ENCODE measurements around the gene GUK1.

The GUK1 gene, protein sequence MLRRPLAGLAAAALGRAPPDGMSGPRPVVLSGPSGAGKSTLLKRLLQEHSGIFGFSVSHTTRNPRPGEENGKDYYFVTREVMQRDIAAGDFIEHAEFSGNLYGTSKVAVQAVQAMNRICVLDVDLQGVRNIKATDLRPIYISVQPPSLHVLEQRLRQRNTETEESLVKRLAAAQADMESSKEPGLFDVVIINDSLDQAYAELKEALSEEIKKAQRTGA

DNA sequence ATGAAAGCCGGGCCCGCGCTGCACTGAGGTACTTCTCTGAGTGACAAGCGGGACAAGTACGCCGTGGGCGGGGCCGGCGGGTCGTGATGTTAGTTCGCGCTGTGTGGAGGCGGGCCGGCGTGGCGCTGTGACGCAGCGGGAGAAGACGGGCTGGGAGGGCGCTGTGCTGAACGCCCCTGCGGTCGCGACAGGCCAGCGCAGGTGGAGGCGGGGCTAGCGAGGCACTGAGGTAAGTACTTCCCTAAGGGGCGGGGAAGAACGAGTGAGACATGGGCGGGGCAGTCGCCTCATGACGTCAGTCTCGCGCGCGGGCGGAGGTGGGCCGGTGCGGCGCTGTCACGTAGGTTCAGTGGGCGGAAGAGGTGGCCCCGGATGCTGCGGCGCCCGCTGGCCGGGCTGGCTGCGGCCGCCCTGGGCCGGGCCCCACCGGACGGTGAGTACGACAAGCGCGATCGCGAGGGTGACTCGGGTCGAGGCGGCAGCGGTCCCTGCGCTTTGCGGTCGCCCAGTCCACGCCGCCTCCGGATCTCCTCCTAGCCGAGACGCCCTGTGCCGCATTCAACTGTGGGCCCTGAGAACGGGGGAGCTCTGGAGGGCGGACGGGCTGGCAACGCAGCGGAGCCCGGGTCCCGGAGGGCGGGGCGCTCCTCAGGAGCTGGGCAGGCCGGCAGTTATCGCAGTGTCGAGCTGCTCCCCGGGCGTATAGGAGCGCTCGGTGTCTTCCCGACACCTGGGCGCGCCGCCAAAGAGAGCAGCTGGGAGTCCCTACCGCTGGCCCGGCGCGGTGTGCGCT lies at the start of gene GUK1:
Gene GUK1, plus strand, starts transcription at position 349 of the 793 bp plus-strand sequence. Its CDS starts 24 bp downstream, at position 373.
- DNase-seq (ENCODE audit: low spot score) = peak; percentile 97

DNA sequence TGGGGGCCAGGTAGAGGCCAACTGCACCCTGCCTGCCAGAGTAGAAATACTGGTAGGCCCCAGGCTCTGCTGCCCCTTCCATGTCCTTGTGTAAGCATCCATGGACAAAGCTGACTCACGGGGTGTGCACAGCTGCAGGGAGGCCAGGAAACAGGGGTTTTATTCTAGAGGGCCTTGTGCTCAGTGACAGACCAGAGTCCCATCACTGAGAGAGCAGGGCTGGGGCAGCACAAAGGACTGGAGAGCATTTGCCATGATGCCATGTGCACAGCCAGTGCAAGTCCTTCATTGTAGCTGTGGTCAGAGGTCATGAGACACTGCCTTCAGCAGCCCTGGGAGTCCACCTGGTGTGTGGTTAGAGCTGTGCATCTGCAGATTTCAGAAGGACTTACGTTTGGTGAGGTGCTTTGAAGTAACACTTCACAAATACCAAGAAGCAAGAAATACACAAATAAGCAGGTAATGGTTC lies 49.4 kb upstream of the GUK1 start:
- DNase-seq (ENCODE audit: low spot score) = no peak

DNA sequence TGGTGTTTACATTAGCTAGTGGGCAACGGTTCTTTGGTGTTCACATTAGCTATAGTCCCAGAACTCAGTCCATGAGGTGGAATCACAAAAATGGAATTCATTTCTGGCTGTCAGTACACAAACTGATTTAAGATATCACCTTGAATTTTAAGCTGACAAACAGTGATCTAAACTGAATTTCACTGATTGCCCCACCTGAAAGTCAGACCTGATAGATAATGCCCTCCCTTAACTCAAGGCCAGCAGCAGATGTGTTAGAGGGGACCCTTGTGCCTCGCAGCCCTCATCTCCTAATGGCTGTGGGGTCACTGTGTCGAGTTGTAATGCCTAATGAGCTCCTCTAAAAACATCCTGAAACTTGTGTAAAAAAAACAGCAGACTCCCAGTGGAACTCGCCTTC lies 49.0 kb upstream of the GUK1 start:
- no peak for DNase-seq (ENCODE audit: low spot score)

DNA sequence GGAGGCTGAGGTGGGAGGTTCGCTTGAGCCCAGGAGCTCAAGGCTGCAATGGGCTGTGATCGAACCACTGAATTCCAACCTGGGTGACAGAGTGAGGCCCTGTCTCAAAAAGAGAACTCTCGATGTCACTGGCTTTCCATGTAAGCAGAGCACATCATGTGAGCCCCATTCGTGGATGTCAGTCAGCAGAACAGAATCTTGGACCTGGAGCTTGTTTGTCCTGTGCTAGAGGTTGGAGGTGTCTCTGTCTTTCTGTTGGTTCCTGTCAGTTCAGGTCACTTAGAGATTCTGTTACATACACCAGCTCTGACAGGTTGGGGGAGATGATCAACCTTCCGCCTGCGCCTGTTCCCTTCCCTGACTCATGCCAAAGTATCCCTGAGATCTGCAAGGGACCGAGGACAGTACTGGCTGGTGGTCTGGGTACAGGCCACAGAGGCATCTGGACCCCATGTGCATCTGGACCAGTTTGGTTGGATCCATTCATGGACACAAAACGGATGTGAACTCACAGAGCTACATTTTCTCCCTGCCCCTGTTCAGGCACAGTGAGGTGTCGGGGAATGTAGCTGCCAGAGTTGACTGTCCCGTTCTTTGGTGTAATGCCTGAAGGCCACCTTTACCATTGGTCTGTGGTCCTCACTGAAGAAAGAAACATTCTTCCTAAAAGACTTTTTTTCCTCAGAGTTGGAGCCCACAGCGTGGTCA lies 47.6 kb upstream of the GUK1 start:
- DNase-seq (ENCODE audit: low spot score) = no peak

DNA sequence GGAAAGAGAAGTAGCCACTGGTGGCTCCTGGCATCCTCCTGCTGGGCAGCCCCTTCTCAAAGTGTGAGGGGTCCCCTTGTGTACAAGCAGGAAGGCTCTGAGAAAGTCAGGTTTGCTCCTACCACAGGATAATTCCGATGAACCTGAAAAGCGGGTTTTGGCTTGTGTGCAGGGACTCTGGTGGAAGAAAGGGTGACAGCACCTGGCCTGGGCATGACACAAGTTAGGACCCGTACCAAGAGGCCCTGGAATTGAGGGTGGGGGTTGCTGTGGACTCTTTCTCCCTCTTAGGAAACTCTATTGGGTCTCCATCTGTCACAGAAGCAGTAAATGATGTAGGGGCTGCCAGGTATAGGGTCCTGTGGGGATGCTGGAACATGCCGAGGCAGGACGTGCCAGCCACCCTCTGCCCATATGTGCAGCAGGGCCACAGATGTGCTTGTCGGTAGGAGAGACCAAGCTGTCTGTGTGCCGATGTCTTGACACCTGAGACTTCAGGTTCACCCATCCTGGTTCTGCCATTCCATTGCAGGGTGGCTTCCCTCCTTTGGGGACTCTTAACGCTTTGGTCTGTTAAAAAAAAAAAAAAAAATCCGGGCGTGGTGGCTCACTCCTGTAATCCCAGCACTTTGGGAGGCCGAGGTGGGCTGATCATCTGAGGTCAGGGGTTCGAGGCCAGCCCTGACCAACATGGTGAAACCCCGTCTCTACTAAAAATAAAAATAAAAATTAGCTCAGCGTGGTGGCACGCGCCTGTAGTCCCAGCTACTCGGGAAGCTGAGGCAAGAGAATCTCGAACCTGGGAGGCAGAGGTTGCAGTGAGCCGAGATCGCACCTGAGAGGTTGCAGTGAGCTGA lies 46.8 kb upstream of the GUK1 start:
- no peak for DNase-seq (ENCODE audit: low spot score)

DNA sequence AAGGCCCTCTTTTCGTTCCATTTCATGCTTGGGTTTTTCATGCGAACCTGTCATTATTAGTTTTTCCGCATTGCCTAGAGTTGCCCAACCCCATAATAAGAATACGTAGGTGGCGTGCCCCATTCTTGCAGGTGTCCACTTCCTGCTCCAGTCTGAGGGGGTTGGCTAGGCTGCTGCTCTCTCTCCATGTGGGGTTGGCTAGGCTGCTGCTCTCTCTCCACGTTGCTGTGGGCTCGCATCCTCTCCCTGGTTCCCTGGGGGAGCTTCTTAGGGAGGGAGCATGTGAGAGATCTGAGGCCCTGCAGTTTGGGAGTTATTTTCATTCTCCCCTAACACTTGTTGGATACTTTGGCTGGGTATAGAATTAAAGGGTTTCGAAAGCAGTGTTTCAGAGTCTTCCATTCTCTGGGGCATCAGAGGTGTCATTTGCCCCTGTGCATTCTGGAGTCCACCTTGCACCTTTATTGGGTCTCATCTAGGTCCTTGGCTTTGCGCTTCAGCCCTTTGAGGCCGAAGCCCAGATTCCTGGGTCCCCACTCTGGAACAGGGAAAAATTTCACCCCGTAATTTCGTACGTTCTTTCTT lies 45.6 kb upstream of the GUK1 start:
- no peak for DNase-seq (ENCODE audit: low spot score)

DNA sequence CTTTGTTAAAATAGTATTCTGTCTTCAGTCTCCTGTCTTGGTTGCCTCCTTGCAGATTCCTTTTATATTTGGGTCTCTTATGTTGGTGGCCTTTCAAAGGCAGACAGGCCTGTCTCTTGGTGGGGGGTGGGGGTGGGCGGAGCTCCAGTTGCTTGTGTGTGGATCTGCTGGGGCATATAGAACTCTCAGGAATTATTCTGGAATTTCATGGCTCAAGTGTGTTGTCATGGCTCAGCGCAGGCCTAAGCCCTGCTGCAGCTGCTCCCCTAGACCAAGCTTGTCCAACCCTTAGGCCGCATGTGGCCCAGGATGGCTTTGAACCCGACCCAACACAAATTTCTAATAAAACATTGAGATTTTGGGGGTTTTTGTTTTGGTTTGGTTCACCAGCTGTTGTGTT lies 44.9 kb upstream of the GUK1 start:
- no peak for DNase-seq (ENCODE audit: low spot score)

DNA sequence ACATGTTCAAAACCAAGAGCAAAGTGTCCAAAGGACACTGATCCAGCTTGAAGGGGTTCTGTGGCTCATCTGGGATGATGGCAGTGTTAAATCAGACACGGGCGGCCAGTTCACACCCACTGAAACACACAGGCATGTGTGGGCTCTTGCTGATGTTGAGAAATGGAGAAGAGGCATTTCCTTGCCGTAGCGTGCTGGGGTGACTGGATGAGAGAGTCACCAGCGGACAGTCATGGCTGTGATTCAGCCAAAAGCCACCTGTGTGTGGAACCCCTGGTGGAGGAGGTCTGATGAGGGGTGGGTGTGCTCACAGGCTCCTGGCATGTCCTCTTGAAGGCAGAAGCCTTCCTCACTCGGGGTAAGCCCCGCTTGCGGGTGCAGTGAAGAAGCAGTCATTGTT lies 44.1 kb upstream of the GUK1 start:
- peak; percentile 5 for DNase-seq (ENCODE audit: low spot score)

DNA sequence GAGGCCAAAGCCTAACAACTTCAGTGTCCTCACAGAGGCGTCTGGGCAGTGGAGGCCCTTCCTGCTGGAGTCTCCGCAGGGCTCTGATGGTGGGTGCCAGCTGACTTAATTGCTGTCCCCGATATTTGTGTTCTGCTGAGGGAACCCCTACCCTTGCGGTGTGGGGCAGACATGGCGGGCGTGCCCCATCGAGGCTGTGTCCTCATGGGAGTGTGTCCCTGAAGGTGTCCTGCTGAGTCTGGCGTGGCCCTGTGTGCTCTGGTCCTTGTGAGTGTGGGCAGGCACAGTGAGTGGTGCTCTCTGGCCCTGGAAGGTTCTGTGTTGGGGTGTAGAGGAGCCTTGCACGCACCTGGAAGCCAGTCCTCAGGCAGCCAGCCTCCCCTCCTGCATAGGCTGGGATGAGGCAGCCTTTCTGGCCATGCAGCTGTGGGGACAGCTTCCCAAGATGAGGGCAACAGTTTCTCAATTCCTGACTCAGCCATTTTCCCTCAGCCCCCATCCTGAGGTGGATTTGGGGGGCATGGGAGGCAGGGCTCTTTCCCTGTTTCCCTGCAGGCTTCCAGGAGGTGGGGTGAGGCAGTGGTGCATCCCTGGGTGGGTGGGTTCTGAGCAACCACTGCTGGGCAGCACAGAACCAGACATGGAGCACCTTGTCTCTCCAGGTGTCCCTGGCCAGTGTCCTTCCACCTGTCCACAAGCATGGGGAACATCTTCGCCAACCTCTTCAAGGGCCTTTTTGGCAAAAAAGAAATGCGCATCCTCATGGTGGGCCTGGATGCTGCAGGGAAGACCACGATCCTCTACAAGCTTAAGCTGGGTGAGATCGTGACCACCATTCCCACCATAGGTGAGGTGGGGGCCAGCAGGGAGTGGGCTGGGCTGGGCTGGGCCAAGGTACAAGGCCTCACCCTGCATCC lies 43.4 kb upstream of the GUK1 start:
- DNase-seq (ENCODE audit: low spot score) = peak; percentile 15

DNA sequence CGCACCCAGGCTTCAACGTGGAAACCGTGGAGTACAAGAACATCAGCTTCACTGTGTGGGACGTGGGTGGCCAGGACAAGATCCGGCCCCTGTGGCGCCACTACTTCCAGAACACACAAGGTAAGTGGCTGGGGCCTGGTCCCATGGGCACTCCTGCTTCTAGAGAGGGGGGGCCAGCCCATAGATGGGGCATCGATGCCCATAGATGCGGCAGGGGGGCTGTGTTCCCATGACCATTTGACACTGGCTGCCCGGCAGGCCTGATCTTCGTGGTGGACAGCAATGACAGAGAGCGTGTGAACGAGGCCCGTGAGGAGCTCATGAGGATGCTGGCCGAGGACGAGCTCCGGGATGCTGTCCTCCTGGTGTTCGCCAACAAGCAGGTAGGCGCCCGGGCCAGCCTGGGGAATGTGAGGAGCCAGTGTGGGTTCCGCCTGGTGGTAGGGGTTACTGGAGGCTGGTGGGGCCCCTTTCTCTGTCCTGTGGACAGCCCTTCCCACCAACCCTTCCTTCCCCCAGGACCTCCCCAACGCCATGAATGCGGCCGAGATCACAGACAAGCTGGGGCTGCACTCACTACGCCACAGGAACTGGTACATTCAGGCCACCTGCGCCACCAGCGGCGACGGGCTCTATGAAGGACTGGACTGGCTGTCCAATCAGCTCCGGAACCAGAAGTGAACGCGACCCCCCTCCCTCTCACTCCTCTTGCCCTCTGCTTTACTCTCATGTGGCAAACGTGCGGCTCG lies 42.6 kb upstream of the GUK1 start:
- DNase-seq (ENCODE audit: low spot score) = peak; percentile 6

DNA sequence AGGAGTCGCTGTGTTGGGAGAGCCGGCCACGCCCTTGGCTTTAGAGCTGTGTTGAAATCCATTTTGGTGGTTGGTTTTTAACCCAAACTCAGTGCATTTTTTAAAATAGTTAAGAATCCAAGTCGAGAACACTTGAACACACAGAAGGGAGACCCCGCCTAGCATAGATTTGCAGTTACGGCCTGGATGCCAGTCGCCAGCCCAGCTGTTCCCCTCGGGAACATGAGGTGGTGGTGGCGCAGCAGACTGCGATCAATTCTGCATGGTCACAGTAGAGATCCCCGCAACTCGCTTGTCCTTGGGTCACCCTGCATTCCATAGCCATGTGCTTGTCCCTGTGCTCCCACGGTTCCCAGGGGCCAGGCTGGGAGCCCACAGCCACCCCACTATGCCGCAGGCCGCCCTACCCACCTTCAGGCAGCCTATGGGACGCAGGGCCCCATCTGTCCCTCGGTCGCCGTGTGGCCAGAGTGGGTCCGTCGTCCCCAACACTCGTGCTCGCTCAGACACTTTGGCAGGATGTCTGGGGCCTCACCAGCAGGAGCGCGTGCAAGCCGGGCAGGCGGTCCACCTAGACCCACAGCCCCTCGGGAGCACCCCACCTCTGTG lies 41.7 kb upstream of the GUK1 start:
- peak; percentile 6 for DNase-seq (ENCODE audit: low spot score)

DNA sequence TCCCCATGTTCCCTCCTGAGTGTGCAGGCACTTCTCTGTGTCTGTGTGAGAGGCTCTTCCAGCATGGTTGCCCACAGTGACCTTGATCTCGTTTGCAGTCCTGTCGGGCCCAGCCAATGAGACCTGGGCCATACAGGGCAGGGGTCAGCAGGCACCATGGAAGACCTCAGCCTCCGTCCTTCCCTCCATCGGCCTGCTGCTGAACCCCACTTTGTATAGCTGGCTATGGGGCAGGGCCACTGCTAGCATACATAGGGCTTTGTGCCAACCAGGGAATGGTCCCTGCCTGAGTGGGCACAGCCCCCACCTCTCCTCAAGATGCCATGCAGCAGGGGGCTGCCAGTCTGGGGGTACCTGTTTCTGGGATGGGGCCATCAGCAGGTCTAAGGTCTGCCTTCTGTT lies 40.7 kb upstream of the GUK1 start:
- peak; percentile 18 for DNase-seq (ENCODE audit: low spot score)

DNA sequence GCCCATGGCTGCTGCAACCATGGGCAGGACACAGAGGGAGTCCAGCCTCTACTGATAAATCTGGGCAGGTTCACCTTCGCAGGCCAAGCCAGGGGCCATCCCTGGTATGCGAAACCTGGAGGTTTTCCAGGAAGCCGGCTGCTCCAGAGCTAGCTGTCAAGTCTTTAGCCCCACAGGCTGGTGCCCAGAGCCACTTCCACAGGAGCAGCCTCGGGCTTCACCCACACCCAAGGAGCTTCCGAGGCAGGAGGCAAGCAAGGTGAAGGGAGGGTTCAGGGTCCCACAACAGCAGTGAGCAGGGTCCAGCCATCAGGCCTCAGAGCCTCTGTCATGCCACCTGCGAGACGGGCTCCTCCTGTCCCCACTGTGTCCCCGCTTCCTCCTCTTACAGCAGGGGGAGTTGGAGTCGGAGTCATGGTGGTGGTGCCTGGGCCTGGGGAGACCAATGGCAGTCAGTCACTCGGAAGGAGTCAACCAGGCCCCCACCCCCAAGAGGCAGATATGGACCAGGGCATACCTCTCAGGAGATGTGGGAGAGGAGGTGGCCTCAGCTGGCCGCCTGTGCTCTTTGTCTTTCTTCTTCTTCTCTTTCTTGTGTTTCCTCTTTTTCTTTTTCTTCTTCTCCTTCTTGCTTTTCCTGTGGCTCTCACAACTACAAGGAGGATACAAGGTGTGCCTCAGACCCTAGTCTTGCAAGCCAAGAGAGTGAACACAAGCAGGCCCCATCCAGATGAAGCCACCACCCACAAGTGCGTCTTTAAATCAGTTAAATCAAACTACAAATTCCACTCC lies 39.1 kb upstream of the GUK1 start:
- DNase-seq (ENCODE audit: low spot score) = peak; percentile 32

DNA sequence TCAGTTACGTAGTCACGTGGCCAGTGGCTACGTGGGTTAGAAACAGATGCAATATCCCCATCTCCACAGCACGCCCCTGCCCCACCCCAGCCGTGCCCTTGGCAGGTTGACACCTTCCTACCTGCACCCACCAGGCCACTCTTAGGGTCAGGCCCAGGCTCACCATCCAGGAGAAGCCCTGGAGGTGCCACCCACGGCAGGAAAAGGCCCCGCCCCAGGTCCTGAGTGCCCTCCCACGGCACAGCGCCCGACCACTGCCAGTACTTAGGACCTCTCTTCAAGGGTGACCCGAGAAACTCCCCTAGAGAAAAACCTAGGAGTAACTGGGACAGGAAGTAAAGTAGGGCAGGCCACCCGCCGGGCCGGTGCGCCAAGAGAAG lies 38.5 kb upstream of the GUK1 start:
- DNase-seq (ENCODE audit: low spot score) = peak; percentile 46

DNA sequence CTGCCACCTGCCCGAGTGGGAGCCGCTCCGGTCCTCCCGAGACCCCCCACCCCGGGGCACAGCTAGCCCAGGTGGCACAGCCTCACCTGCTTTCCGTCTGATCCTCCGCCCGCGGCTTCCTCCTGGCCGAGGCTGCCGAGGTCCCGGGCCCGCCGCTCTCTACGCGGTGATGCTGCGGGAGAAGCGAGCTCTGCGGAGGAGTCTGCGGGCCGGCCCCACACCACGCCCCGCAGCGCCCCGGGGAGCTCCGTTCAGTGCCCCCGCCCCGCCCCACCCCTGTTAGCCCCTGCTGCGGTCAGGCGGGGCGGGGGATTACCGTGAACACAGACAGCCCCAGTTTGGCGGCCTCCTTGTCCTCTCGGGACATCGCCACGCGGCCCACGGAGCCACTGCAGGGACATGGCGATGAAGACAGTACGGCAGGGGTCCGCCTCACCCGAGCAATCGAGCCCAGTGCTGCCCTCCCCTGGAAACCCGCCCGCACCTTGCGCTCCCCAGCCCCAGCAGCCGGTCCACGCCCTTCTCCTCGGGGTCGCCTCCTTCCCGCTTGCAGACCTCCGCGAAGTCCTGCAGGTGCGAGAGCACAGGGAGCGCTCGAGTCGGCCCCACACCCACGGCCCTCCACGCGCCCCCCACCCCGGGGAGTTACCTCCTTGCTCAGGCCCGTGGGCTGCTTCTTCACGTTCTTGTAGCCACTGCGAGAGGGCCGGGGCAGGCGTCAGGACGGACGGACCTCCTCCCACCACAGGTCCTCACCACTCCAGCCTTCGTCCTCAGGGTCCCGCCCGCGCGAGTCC lies 37.9 kb upstream of the GUK1 start:
- DNase-seq (ENCODE audit: low spot score) = peak; percentile 90

DNA sequence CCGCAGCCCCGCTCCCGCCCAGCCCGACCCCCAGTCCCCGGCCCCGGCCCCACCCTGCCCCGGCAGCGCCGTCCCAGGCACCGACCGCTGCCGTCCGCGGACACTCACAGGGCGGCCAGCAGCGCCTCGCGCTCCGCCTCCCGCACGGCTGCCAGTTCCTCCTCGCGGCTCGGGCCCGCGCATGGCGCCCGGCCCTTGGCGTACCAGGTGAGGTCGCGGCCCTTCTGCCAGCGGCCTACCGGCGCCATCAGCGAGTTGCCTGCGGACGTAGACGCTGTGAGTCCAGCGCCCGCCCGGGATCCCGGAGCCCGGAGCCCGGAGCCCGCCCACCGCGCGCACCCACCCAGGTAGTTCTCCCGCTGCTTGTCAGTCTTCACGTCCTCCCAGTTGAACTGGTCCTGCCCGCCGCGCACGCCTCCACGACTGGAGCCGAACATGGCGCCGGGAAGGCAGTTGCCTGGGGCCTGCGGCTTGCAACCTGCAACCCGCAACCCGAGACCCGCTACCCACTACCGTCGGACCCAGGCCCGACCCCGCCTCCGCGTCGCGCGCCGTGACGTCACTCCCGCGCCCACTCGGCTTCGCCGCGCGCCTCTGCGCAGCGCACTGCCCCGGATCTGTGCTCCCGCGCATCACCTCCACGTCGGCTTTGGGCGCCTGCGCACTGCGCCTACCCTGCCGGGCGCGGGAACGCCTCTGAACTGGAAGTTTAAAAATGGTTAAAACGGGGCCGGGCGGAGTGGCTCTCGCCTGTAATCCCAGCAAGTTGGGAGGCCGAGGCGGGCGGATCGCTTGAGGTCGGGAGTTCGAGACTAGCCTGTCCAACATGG lies 37.1 kb upstream of the GUK1 start, which contains the start of gene C1orf35:
Gene C1orf35, minus strand, starts transcription at position 535 of the 830 bp plus-strand sequence. Its CDS starts 98 bp downstream, at position 437.
- peak; percentile 99 for DNase-seq (ENCODE audit: low spot score)
